Stimulated activated CD8-positive, alpha-beta memory T cell treated with anti-CD3 and anti-CD28 coated beads, Interleukin-4, amount 100 ng/mL, for 1 hour (primary cell): Measurements from ENCODE around the gene PARP16.

Source experiments
- DNase-seq, 2 donors: peaks; one replicate each; pipeline ENCODE4 v3.0.0-alpha.2; 2020; ENCODE audit warnings: low read depth in 2 of 2, low spot score in 1 of 2

Gene PARP16, protein sequence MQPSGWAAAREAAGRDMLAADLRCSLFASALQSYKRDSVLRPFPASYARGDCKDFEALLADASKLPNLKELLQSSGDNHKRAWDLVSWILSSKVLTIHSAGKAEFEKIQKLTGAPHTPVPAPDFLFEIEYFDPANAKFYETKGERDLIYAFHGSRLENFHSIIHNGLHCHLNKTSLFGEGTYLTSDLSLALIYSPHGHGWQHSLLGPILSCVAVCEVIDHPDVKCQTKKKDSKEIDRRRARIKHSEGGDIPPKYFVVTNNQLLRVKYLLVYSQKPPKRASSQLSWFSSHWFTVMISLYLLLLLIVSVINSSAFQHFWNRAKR

DNA sequence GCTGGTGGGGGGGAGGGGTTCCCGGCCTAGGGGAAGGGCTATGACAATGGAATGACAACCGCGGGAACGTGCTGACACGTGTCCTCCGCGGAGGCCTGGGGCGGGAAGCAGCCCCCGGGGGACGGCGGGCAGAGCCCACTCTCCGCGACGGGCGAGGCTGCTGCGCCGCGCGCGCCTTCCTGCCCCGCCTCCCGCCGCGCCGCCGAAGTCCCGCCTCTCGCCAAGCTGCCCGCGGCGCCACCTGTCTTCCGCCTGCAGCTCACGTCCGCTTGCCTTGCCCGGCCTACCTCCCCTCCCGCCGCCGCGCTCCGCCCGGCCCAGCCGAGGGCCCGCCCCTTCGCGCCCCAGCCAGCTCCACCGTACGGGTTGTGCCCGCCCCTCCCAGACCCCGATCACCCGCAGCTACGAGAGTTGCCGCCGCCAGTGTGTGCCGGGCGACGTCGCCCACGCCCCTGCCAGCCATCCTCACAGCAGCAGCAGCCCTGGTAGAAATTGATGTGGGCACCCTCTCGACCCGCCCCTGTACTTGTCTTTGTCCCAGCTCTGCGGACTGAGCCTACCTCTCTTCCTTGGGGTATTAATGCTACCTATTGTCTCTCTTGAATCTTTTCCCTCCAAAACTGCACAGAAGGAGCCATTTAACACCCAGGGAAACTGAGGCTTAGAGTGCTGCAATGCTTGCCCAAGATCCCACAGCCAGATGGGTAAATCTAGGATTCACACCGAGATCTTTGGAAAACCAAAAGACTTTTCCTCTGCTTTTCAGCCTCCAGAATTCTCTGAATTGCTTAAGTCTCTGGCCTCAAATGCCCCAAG is at the start of gene PARP16:
Gene PARP16, minus strand, starts transcription at position 180 of the 816 bp plus-strand sequence. CDS start 457 bp downstream, outside the sequence.
- DNase-seq = peak; percentile 80 to 85

DNA sequence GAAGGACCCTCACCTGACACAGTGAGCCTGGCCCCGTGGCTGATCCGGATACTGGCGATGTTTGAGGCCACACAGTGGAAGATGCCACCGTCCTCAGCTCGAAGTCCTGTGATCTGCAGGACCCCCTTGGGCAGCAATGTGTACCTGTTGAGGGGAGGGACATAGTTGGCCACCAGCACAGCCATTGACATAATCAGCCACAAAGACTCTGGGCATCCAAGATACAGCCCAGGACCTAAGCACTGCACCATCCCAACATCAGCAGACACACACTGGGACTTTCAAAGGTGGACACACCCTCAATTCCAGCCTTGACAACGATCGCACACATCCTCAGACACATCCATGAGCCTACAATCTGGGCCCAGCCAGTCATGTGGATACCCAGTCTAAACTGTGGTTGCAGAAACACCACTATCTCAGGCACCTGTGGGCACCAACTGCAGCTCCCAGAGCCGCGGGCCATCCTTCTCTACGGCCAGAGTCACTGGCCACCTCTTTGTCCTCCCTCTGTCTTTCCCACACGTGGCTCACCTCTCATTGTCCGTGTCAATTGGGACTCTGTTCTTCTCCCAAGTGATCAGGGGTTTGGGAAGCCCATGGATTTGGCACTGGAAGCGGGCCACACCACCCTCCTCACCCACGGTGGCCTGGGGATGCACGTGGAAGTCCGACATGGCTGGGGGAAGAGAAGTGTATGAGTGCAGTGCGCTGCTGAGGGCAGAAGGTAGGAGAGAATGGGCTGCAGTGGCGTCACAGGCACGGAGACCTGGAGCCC is 48.8 kb upstream of the PARP16 start:
- no peak for DNase-seq

DNA sequence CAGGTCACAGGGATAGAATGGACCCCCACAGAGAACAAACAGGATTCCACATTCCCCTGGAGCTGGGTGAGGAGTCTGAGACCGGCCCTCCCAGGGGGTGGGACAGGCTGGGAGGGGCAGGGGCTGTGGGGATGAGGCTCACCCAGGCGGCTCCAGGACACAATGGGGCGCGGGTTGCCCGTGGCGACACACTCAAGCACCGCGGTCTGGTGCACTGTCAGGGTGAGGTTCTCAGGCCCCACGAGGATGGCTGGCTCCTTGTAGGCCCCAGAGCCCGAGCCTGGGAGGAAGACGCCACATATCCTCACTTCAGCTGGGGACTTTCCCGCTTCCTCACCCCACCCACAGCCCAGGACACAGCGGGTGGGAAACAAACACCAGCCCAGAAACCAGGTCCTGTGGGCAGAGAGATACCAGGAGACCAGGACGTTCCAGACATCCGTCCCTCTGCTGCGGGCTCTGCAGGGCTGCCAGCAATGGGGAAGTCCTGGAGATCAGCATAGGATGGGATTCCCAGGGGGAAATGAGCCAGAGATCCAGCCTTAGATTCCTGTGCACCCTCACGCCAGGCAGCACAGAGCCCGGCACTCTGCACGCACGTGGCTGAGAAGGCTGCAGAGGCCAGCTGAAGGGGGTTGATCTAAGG is 48.0 kb upstream of the PARP16 start:
- no peak for DNase-seq

DNA sequence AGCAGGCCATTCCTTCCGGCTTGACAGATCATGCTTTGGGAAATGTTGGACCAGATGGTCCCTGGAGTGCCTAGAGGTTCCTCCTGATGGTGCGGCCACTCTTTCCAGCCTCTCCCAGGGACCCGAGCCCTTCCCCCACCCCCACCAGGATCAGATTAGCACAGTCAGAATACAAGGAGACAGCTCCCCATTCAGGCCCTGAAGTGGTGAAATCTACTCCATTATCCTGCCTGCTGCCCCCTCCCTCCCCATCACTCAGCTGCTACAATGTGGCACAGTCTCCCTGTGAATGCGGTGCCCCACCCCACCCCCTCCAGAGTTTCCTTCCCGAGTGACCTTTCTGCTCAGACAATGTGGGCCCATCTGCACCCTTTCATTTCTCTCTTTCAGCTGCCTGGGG is 47.2 kb upstream of the PARP16 start:
- no peak for DNase-seq

DNA sequence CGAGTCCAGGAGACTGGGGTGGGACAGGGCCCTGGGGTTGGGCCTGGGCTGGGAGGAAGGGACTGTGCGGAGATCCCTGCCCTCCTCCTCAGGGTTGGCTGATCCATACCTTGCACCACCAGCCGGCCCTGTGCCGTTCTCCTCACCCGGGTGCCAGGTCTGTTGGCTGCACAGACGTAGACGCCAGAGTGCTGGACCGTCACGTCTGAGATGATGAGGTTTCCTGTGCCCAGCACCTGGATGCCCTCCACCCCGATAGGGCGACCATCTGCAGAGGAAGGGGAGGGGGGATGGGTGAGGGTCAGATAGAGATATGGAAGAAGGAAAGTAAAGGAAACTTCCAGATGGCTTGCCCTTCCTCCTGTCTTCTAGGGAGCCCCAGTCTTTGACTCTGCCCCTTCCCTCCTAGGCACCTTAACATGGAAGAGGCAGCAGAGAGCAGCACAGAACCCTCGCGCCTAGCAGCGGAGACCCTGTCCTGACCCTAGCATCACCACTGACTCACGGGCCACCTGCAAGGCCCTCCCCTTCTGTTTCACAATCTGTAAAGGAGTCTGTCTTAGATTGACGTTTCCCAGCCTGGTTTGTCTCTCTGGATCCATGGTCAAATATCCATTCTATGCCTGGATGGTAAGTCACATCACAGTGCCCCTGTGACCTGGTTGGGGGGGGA is 46.6 kb upstream of the PARP16 start:
- DNase-seq = no peak

DNA sequence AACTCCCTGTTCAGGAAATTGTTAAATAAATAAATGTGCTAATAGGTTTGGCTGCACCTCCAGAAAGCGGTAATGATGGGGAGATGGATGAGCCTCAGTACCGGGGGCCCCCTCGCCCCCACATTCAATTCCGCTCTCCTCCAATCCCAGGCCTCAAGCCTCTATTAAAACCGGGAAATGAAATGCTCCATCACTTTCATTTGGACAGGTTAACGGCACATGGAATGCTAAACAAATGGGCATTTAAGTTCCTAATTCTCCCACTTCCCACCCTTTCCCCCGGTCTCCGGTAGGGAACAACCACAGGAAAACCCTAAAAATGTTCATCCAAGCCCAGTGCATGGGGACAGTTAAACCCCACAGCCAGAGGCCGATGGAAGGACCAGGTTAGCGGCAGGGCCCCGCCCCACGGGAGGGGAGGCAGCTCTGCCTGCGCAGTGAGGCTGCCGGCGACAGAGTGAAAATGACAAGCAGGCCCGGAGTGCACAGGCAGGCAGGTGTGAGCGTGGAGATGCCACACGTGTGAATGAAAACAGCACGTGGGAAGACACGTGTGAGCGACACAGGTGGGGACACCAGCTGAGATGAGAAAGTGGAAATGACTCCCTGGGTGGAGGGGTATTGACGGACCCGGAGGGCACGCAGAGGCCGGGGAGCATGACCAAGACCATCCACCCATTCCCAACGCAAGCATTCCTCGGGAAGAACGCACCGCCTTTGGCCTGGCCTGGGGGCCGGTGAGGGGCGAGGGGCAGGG is 45.9 kb upstream of the PARP16 start:
- no peak for DNase-seq

DNA sequence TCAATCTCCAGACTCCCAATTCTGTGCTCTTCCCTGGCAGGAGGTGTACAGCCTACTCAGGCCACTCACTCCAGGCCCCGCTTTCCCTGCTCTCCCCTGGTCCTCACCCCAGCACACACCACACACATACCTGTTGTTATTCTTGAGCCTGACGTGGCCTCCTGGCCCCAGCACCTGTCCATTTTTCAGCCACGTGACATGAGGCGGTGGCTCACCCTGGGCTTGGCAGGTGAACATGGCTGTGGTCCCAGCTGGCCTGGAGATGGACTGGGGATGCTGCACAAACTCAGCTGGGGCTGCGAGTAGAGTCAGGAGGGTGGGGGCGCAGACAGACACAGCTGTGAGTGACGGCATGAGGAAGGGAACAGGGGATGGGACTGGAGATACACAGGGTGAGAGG is 45.1 kb upstream of the PARP16 start:
- no peak for DNase-seq

DNA sequence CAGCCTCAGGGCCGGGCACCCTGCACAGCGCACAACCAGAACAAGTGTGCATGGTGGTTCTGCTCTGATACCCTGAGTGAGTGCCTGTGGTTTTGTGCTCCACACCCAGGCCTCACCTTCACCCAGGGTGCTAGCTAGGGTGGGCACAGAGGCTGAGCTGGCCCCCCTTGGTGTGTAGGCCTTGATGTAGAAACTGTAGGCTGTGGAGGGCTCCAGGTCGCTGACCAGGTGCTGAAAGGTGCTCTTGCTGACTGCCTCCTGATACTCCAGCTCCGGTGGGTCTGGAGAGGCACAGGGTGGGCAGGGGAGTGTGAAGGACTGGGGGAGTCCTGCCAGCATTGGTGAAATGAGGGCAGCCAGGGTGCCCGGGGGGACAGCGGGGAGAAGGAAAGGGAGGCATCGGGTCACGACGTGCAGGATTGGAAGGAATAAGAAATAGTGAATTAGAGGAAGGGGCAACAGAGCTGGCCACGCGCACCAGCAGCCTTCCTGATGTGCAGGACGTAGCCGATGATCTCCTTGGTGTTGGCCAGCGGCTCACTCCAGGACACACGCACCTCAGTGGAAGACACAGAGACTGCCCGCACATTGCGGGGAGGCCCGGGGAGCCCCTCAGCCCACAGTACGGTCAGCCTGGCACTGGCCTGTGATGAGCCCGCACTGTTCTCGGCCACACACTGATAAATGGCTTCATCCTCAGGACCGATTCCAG is 44.4 kb upstream of the PARP16 start:
- DNase-seq = no peak

DNA sequence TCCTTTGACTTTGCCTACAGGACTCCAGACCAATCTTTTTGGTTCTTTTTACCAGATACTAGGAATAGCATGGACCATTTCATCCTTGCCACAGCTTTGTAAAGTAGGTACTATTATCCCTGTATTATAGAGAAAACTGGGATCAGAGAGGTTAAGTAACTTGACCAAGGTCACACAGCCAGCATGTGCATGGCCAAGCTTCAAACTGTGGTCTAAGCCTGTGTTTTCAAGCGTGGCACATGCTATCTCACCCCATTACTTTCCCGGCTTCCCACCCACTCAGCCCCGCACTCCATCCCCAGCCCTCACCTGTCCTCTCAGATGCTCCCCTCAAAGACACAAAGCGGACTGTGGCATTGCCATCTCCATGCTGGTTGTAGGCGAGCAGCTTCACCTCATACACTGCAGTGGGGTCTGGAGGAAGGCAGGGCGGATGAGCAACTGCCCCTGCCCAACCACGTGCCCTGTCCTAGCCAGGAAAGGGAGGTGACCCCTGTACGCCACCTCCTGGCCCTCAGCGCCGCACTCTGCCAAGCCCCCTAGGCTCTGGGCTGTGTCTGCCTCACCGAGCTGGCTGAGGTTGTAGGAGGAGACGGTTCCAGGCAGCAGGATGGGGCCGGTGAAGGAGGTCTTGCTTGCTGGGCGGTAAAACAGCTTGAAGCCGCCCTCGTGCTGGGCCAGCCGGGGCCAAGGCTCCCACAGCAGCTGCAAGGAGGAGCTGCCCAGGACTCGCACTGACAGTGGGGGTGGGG is 43.5 kb upstream of the PARP16 start:
- no peak for DNase-seq

DNA sequence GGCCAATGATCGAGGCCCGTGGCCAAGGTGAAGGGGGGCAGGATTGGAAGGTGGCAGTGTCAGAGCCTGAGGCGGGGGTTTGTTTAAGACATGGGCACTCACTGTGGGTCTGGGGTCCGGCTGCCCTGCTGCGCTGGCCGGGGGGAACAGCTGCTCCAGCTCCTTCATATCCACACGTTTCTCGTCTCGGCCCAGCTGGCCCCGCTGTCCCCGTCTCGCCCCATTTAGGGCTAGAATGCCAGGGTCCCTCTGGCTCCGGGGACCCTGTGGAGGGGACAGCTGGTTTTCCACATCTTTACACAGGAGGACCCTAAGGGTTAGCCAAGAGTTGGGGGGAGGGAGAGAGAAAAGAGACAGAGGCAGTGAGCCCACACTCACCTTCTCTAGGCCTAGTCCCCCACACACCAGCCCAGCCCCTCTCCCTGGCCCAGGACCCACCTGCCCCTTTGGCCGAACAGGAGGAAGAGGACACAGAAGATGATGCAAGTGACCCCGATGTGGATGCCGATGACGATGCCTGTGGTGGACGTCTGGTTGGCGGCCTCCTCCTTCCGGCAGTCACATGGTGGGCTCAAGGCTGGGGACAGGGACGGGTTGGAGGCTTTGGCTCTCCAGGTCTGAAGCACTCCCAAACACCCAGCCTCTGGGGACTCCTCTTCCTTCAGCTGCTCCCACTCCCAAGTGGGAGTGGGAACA is 42.8 kb upstream of the PARP16 start:
- DNase-seq = no peak

DNA sequence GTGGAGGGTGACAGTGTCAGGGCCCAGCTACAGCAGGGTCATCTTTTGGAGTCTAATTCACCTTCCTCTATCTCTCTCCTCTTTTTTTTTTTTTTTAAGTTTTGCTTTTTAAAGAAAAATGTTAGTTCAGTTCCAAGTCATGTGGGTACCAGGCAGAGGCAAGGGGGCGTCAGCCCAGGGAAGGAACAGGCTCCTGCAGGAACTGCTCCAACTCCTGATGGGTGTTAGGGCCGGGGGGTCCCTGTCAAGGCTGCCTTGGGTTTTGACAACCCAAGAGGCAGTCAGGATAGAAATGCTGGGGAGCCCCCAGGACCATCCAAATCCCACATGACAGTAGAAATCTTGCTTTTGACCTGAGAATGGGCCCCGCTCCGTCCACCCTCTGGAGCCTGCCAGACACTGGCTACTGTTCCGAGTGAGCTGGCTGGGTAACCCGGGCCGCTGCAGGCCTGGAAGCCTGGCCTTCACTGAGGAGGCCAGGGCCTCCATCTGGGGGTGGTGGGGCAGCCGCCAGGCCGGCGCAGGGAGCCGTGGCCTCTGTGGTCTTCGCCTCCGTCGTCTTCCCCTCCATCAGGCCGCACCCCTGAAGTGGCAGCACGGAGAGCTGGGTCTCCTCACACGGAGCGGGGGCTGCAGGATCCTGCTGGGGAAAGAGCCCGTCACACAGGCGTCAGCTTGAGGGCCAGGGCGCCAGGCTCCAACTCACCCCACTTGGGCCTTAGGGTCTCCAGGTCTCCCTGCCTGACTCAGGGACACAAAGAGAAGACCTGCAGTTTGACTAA is 42.0 kb upstream of the PARP16 start:
- DNase-seq = no peak

DNA sequence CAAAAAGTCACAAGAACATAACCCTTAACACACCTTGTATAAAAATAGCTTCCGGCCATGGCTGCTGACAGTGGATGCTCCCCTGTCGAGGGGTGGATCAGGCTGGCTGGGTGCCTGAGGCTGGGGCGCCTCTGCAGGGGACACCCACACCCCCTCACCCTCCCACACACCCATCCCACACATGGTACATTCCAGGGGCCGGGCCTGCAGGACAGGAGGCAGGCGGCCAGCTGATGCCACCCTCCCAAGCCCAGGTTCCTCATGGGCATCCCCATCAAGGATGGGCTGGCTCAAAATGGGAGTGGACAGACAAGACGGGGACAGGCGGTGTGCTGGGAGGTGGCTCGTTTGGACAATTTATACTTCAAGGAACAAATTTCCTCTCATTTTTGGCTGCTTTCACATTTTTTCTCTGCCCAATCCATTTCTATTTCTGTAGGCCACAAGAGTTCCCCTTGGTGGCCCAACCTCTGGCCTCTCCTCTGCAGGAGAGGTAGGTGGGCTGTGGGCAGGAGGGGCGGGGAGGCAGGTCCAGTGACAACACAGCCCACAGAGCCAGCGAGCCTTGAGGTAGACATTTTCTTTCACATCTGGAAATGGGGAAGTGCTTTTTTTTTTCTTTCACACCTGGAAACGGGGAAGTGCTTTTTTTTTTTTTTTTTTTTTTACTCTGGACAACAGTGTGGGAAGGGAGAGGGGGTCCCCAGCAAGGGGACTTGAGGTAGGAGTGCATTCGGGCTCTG is 41.1 kb upstream of the PARP16 start:
- no peak for DNase-seq

DNA sequence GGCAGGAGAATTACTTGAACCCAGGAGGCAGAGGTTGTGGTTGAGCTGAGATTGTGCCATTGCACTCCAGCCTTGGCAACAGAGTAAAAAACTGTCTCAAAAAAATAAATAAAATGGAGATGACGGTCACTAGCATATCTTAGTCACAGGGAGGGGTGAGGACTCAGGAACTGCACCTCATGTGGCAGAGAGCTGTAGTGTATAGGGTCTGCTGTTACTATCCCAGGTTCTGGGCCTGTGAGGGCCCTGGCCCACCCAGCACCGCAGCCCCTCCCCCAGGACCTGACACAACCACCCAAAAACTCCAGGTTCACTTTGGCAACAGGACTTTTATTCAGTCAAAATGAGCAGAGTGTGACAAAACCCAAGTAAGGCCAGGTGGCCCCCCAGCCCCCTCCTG is 40.1 kb upstream of the PARP16 start:
- DNase-seq = no peak

DNA sequence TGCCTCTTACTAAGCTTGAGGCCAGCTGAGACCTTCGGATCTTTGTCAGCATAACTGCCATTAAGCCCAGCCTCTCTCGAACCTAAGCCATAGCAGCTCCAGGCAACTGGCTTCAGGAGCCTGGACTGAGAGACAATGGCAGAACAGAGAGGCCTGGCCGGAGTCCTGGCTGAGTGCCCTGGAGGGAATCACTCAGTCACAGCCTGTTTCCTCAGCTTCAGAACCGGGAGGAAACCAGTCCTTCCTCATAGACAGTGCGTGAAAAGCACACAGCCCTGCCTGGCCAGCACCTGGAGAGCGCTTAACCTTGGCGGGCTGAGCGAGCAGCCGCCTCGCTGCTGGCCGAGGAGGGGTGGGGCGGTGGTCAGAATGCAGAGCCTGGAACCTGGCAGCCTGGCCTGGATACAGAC is 39.4 kb upstream of the PARP16 start:
- DNase-seq = no peak

DNA sequence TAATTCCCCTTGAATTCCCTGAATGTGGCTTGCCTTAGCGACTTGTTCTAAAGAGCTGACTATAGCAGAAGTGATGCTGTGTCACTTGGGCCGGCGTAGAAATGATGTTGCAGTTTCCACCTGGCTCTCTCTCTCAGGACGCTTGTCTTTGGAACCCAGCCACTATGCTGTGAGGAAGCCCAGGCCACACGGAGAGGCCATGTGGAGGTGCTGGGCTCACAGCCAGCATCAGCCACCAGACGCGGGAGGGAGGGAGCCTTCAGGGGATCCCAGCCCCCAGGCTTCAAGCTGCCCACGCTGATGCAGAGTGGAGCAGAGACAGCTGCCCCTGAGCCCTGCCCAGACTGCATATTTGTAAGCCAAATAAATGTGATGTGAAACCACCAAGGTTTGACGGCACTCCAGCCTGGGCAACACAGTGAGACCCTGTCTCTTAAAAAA is 36.4 kb upstream of the PARP16 start:
- DNase-seq = no peak

DNA sequence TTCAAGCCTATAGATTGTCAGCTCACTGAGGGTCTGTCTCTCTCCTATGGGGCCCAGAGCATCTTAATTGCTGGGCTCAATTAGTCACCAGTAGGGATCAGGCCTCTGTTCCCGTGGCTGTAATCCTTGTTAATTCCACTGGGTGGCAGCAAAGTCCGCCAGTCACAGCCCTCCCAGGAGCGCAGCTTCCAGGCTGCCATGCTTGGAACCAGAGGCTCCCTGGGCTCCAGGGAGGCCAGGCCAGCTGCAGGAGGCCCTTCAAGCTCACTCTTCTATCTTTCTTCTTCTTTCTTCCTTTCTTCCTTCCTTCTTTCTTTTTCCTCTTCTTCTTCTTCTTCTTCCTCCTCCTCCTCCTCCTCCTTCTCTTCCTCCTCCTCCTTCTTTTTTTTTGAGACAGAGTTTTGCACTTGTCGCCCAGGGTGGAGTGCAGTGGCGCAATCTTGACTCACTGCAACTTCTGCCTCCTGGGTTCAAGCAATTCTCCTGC is 32.2 kb upstream of the PARP16 start:
- peak; percentile 28 to 52 for DNase-seq
